Calu3 (cell line): Measurements from ENCODE around the gene GPR89B. TPM values are rescaled to one million over a fixed set of nuclear protein-coding genes. Genes with fewer than 3 reads are reported as not detected.
"Not testable (repeated sequence)": the region's sequence is repeated elsewhere in the genome, so short reads cannot be mapped to it uniquely, and the experiment has no call there.

Experiments used
- BruUV-seq: library from RNA; stranded (reverse); fragments of 400-500 nt; replicated peaks from 2 replicates; lab custom pipeline; 2021; lab: Mats Ljungman, UMichigan
- CTCF ChIA-PET: fragments of 300-600 bp; sonication (Branson Sonifier 250); formaldehyde crosslinking; loops from one replicate; lab custom pipeline; 2022; ENCODE audit warnings: antibody characterized with exemption; lab: Charles Lee
- DNase-seq: peaks from one replicate; pipeline ENCODE4 v3.0.0; 2022
- H3K27ac Mint-ChIP-seq: one replicate; pipeline ENCODE4 v1.8.0; 2022; ENCODE audit warnings: mixed read lengths; ENCODE audit not compliant: unreplicated experiment
- H3K27me3 Mint-ChIP-seq: one replicate; pipeline ENCODE4 v1.8.0; 2022; ENCODE audit warnings: mixed read lengths; ENCODE audit not compliant: unreplicated experiment
- H3K36me3 Mint-ChIP-seq: one replicate; pipeline ENCODE4 v1.8.0; 2022; ENCODE audit warnings: mild to moderate bottlenecking, moderate library complexity, mixed read lengths; ENCODE audit not compliant: insufficient read depth, unreplicated experiment
- H3K4me1 Mint-ChIP-seq: one replicate; pipeline ENCODE4 v1.8.0; 2022; ENCODE audit warnings: mild to moderate bottlenecking, low read depth, mixed read lengths; ENCODE audit not compliant: unreplicated experiment
- H3K4me3 Mint-ChIP-seq: one replicate; pipeline ENCODE4 v1.8.0; 2022; ENCODE audit warnings: mild to moderate bottlenecking, low read depth, moderate library complexity, mixed read lengths; ENCODE audit not compliant: unreplicated experiment
- H3K9me3 Mint-ChIP-seq: one replicate; pipeline ENCODE4 v1.8.0; 2022; ENCODE audit warnings: low read depth, mixed read lengths; ENCODE audit not compliant: unreplicated experiment
- intact Hi-C: fragments of 100-400 bp; cut with micrococcal nuclease; formaldehyde crosslinking; loops from one replicate; pipeline ENCODE4 v1.10.0; 2022; ENCODE audit not compliant: unreplicated experiment
- total RNA-seq: library from RNA; stranded (reverse); gene quantifications from 2 replicates; pipeline ENCODE4 v1.2.3, GENCODE V29; 2022

GPR89B gene
- total RNA-seq, 1 experiment from 2014 or later = 24.0 TPM

DNA sequence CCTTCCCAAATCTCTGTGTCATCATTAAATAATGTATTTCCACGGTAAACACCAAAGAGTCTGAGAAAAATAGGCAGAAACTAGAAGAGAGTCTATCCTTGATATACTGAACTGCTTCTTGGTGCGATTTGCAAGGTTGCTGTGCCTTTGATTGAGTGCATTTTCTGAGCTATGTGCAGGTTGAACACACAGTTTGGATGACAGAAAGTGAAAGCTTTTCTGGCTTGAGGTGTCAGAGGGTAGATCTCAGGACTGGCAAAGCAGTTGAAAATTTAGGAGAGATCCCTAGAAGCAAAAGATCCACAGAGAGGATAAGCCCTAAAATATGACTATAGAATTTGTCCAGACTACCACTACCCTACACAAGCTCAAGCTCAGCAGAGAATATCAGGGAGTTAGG lies 31.5 kb downstream of the GPR89B start:
- intact Hi-C loops, H3K36me3 Mint-ChIP-seq, H3K4me3 Mint-ChIP-seq, BruUV-seq, H3K4me1 Mint-ChIP-seq, H3K27ac Mint-ChIP-seq, H3K27me3 Mint-ChIP-seq, CTCF ChIA-PET, H3K9me3 Mint-ChIP-seq, DNase-seq: not testable (repeated sequence)

DNA sequence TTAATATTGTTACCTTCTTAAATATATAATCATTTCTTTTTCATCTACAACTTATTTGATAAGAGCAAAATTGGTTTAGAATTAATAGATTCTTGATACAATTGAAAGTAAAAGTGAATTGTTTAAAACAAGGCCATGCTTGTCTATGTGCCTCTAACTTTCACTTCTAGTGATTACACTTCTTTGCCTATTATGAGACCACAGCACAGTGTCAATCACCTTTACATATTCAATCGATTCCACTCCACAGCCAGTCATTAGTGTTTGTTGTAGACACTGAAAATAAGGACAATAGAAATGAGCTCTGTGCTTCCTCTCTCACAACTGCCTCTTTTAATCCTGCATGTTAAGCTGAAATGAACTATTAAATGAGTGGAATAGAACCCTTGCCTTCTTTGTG lies 36.4 kb downstream of the GPR89B start:
- CTCF ChIA-PET, intact Hi-C loops, H3K27ac Mint-ChIP-seq, BruUV-seq, H3K9me3 Mint-ChIP-seq, DNase-seq, H3K4me1 Mint-ChIP-seq, H3K27me3 Mint-ChIP-seq, H3K4me3 Mint-ChIP-seq, H3K36me3 Mint-ChIP-seq: not testable (repeated sequence)

DNA sequence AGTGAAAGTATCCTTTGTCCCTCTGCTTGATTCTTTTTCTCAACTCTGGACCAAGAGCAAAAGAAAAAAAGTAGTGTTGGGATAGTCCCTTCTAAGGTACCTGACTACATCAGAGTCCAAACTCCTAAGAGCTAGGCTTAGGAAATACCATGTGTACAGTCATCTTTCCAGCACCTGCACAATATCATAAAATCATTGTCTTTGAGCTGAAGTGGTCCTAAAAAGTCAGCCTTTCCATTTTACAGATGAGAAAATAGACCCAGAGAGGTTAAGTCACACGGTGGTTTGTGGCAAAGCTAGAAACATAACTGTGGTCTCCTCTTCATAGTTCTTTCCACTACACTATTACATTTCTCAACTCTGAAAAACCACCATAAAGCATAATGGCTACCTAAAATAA lies 38.4 kb downstream of the GPR89B start:
- CTCF ChIA-PET, BruUV-seq, intact Hi-C loops, H3K36me3 Mint-ChIP-seq, H3K27ac Mint-ChIP-seq, H3K27me3 Mint-ChIP-seq, H3K4me3 Mint-ChIP-seq, H3K9me3 Mint-ChIP-seq, H3K4me1 Mint-ChIP-seq, DNase-seq: not testable (repeated sequence)

DNA sequence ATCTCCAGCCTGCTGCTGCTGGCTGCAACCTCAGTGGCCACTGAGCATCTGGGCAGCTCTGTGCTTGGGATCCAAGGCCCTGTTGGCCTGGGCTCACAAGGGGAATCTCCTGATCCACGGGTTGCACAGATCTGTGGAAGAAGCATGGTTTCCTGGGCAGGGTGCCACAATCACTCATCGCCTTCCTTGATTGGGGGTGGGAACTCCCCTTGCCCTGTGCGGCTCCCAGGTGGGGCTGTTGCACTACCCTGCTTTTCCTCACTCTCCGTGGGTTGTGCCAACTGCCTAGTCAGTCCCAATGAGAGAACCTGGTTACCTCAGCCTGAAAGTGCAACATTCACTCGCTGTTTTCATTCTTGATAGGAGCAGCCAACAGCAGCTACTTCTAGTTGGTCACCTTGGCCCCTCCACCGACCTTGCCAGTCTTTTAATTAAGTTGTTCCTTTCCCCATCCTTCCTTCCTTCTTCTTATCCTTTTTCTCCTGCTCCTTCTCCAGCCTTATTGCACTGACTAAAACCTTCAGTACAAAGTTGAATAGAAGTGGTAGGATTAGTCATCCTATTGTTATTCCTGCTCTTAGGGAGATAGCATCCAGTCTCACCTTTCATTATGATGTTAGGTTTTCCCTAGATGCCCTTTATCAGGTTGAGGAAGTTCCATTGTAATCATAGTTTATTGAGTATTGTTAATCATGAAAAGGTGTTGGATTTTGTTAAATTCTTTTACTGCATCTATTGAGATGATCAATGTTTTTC lies 50.9 kb downstream of the GPR89B start:
- CTCF ChIA-PET, H3K36me3 Mint-ChIP-seq, intact Hi-C loops, H3K4me1 Mint-ChIP-seq, H3K27me3 Mint-ChIP-seq, H3K4me3 Mint-ChIP-seq, H3K9me3 Mint-ChIP-seq, DNase-seq, BruUV-seq: not testable (repeated sequence)
- H3K27ac Mint-ChIP-seq = peak overlapping the region; percentile 4

DNA sequence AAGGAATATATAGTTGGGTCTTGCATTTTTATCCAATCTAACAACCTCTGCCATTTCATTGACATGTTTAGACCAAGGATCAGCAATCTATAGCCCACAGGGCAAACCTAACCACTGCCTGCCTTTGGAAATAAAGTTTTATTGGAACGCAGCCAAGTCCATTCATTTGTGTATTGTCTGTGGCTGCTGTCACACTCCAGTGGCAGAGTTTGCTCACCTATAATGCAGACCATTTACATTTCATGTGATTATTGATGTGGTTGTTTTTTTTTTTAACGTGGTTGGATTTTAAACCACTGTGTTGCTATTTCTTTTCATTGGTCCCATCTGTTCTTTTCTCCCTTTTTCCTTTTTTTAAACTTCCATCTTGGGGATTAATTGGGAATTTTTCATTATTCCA lies 57.2 kb downstream of the GPR89B start:
- BruUV-seq, H3K36me3 Mint-ChIP-seq, CTCF ChIA-PET, H3K4me1 Mint-ChIP-seq, H3K9me3 Mint-ChIP-seq, intact Hi-C loops, H3K27ac Mint-ChIP-seq, H3K4me3 Mint-ChIP-seq, H3K27me3 Mint-ChIP-seq, DNase-seq: not testable (repeated sequence)

DNA sequence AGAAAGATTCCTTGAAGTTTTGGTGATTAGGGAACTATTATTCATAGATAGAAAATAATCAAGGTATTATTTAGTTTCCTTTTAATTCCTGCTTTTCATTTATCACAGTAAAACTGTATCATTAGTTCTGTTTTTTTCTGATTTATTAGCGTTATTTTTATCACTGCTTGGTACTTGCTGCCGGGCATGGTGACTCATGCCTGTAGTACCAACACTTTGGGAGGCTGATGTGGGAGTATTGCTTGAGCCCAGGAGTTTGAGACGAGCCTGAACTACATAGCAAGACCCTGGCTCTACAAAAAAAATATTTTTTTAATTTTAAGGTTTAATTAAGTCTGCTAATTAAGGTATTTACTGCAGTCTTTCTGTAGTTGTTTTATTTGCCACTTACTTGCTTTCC lies 59.7 kb downstream of the GPR89B start:
- intact Hi-C loops, H3K9me3 Mint-ChIP-seq, H3K36me3 Mint-ChIP-seq, H3K4me1 Mint-ChIP-seq, H3K27me3 Mint-ChIP-seq, H3K4me3 Mint-ChIP-seq, H3K27ac Mint-ChIP-seq, CTCF ChIA-PET, DNase-seq, BruUV-seq: not testable (repeated sequence)

DNA sequence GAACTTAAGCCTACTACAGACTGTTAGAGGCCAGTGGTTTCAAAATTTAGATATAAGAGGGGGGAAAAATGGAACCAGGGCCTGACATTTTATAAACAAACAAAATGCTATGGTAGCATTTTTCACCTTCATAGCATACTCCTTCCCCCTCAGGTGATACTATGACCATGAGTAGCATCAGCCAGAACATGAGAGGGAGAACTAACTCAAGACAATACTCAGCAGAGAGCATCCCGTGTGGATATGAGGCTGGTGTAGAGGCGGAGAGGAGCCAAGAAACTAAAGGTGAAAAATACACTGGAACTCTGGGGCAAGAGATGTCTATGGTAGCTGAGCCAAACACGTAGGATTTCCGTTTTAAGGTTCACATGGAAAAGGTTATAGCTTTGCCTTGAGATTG lies 64.7 kb downstream of the GPR89B start:
- H3K9me3 Mint-ChIP-seq, intact Hi-C loops, H3K4me3 Mint-ChIP-seq, BruUV-seq, H3K27ac Mint-ChIP-seq, DNase-seq, CTCF ChIA-PET, H3K27me3 Mint-ChIP-seq, H3K4me1 Mint-ChIP-seq, H3K36me3 Mint-ChIP-seq: not testable (repeated sequence)

DNA sequence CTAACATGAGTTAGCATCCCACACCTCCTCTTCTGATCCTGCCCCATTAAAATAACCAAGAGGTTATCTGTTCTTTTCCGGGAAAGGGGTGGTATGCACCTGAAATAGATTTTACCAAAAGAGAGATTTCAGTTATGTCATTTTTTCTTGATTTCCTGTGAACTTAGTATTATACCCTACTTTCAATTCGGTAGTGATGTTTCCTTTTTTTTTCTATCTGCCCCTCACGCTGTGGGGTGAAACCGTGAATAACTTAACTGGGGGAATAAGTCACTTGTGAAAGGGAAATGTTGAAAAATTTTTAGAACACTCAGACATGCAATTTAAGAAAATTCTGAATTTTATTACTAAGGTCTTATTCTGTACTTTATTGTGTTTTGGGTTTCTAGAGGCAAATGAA lies 65.2 kb downstream of the GPR89B start:
- DNase-seq, CTCF ChIA-PET, H3K36me3 Mint-ChIP-seq, H3K4me3 Mint-ChIP-seq, H3K9me3 Mint-ChIP-seq, intact Hi-C loops, H3K4me1 Mint-ChIP-seq, H3K27ac Mint-ChIP-seq, H3K27me3 Mint-ChIP-seq, BruUV-seq: not testable (repeated sequence)

DNA sequence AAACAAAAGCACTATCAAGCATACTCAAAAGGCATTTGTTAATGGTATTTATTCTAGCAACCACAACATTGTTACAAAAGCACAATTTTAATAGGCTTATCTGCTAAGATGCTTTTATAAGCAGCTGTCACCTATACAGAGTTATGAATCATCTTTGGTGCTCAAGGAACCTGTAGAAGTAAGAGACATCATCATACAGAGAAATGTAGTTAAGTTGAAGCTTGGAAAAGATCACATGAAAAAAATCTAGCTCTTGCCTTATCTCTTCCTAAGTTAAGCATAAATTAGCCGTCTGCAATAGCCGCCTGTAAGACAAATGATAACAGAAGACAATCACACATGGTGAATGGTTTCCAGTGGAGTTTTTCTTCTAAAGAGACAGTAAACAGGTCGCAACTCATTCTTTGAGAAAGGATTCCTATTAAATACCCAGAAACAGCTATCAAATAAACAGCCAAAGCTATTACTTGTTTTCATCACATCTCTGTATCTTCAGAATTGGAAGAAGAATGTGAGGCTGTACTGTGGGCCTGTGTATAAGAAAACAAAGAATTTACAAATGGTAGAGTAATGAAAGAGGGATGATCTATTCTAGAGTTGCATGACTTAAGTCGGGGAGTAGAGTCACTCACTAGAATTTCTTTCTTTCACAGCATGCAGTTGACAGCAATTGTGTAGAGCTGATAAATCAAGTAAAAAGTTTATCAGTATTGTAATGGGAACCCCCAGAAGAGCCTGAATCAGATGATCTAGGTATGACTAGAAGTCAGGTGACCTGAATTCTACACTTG lies 65.8 kb downstream of the GPR89B start:
- H3K36me3 Mint-ChIP-seq, H3K27me3 Mint-ChIP-seq, H3K27ac Mint-ChIP-seq, BruUV-seq, CTCF ChIA-PET, intact Hi-C loops, DNase-seq, H3K9me3 Mint-ChIP-seq, H3K4me3 Mint-ChIP-seq, H3K4me1 Mint-ChIP-seq: not testable (repeated sequence)

DNA sequence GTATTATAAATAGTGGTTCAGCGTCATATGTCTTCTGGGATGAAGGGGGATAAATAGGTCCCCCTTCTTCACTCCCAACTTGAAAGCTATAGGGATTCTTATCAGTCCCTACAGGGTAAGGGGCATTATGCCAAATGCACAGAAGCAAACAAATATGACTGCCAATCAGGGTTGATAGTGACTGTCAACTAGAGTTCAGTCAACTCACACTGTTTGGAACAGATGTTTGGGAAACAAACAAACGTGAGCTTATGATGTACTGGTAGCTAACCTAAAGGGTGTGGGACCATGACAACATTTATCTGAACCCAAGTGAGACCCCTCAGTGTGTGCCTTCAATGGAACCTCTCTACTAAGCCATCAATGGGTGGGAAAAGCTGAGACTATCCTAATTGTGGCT lies 67.9 kb downstream of the GPR89B start:
- H3K27ac Mint-ChIP-seq, H3K27me3 Mint-ChIP-seq, intact Hi-C loops, H3K4me1 Mint-ChIP-seq, DNase-seq, H3K36me3 Mint-ChIP-seq, BruUV-seq, H3K4me3 Mint-ChIP-seq, CTCF ChIA-PET, H3K9me3 Mint-ChIP-seq: not testable (repeated sequence)
